Activated naive CD4-positive, alpha-beta T cell treated with anti-CD3 and anti-CD28 coated beads for 36 hours (primary cell): Measurements from ENCODE around the gene OTUD7B. TPM values are rescaled to one million over a fixed set of nuclear protein-coding genes. Genes with fewer than 3 reads are reported as not detected.
"Not testable (repeated sequence)": the region's sequence is repeated elsewhere in the genome, so short reads cannot be mapped to it uniquely, and the experiment has no call there.

Source experiments
- CTCF ChIA-PET: fragments of 350-600 bp; sonication (Branson Sonifier 250); formaldehyde crosslinking; loops from one replicate; lab custom pipeline; 2021; ENCODE audit warnings: antibody characterized with exemption; lab: Charles Lee
- DNase-seq: peaks from one replicate; pipeline ENCODE4 v3.0.0-alpha.2; 2020
- H3K27ac Mint-ChIP-seq: one replicate; pipeline ENCODE4 v1.8.0; 2021; ENCODE audit warnings: mild to moderate bottlenecking, mixed read lengths
- H3K27me3 Mint-ChIP-seq: one replicate; pipeline ENCODE4 v1.8.0; 2021; ENCODE audit warnings: low read depth, mixed read lengths
- H3K36me3 Mint-ChIP-seq: one replicate; pipeline ENCODE4 v1.8.0; 2021; ENCODE audit warnings: low read depth, mixed read lengths
- H3K4me1 Mint-ChIP-seq: one replicate; pipeline ENCODE4 v1.8.0; 2021; ENCODE audit warnings: low read depth, mixed read lengths
- H3K4me3 Mint-ChIP-seq: one replicate; pipeline ENCODE4 v1.8.0; 2021; ENCODE audit warnings: mild to moderate bottlenecking, moderate library complexity, mixed read lengths
- H3K9me3 Mint-ChIP-seq: one replicate; pipeline ENCODE4 v1.8.0; 2021; ENCODE audit warnings: mixed read lengths
- intact Hi-C: fragments of 100-400 bp; cut with micrococcal nuclease; formaldehyde crosslinking; loops from one replicate; pipeline ENCODE4 v1.15.1; 2023
- total RNA-seq, 2 experiments: library from RNA; stranded (reverse); gene quantifications; one replicate each; pipeline ENCODE4 v1.2.3, GENCODE V29; 2021

The OTUD7B gene
- total RNA-seq, 2 experiments from 2014 or later: 10.9 to 11.0 TPM

DNA sequence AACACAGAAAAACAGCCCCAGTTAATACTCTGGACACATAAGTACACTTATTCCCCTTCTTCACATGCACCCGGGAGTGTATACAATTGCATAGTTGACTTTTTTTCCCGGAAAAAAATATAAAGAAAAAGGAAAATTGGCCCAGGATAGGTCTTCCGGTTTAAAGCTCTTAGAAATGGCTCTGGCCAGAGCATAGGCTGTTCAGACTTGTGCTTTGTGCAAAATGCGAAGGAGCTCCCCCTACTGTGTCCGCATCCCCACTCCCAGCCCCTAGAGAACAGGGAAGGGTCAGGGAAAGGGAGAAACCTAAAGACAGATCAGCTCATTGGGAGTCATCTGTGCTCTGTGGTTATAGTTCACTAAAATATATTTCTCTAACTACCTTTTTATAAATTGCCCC lies 68.3 kb downstream of the OTUD7B start:
- DNase-seq: no peak
- H3K9me3 Mint-ChIP-seq: no peaks in the 10 kb centered on the region
- H3K4me1 Mint-ChIP-seq: peaks cover 32% of the 10 kb centered on the region
- H3K4me3 Mint-ChIP-seq: no peak overlapping the region
- no peaks in the 10 kb centered on the region for H3K27me3 Mint-ChIP-seq
- intact Hi-C loops: no loop called here
- peaks cover 22% of the 10 kb centered on the region for H3K36me3 Mint-ChIP-seq
- CTCF ChIA-PET: no interaction called here
- no peak overlapping the region for H3K27ac Mint-ChIP-seq

DNA sequence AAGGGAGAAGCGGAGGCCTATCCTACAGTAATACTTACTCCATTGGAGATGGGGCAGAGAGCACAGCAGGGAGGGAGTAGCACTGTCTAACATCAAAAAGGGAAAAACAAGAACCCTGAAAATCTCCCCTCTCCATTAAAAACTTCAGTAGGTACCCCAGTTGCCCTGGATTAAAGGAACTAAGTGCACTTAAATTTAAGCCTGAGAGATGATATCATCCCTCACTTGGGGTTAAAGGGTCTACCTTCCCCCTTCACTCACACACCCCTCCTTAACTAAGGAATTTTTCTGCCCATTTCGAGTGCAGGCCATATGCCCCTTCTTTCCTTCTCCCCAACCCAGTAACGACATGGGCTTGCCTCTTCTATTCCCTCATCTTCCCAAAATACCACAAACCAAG lies 70.1 kb downstream of the OTUD7B start:
- Mint-ChIP-seq H3K9me3 (no peaks in the 10 kb centered on the region), H3K4me1 (peaks cover 41% of the 10 kb centered on the region), H3K36me3 (peaks cover 15% of the 10 kb centered on the region), H3K27me3 (no peaks in the 10 kb centered on the region), H3K27ac (no peak overlapping the region), H3K4me3 (no peak overlapping the region)
- intact Hi-C loops: no loop called here
- no peak for DNase-seq
- CTCF ChIA-PET: no interaction called here

- H3K9me3 Mint-ChIP-seq, DNase-seq, H3K4me3 Mint-ChIP-seq, H3K36me3 Mint-ChIP-seq, H3K27me3 Mint-ChIP-seq: not testable (repeated sequence)
- peaks cover 41% of the 10 kb centered on the region for H3K4me1 Mint-ChIP-seq
- CTCF ChIA-PET: interaction anchor here (0.6 to 1.6 kb wide), 4 partner anchors 24 to 247 kb away, joined by 3 to 4 read pairs (median 4); a partner anchor contains a TSS
- intact Hi-C loops: loop anchor here (1.0 kb wide), 2 partner anchors 11 to 50 kb away; partner anchors contain the start of gene SF3B4
- H3K27ac Mint-ChIP-seq: peak overlapping the region; percentile 87
These were observed 71.9 kb downstream of the OTUD7B start for GRCh38 chr1:149938668-149939003.

DNA sequence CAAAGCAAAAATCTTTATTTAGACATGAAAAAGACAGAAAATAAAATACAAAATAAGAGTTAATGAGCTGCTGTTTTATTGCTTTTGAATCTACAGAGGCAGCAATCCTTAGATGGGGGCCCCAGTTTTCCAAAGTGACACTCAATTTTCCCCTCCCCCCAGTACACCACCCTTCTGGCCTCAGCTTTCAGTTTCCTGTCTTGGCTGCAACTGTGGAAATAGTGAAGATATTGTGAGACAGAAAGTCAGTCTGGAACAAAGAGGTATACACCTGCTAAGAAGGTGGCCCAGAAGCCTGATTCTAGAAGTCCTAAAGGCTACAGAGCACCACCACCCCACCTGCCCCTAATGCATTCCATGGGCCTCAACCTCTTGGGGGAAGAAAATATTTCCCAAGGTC lies 72.8 kb downstream of the OTUD7B start:
- DNase-seq: peak; percentile 43
- intact Hi-C loops: no loop called here
- H3K4me1 Mint-ChIP-seq: peaks cover 41% of the 10 kb centered on the region
- CTCF ChIA-PET: interaction anchor here (1.6 kb wide), 1 partner anchor 25 kb away, joined by 4 read pairs; no protein-coding TSS in a partner anchor
- no peaks in the 10 kb centered on the region for H3K27me3 Mint-ChIP-seq
- no peaks in the 10 kb centered on the region for H3K36me3 Mint-ChIP-seq
- H3K9me3 Mint-ChIP-seq: no peaks in the 10 kb centered on the region
- H3K4me3 Mint-ChIP-seq: no peak overlapping the region
- H3K27ac Mint-ChIP-seq: peak overlapping the region; percentile 54

- DNase-seq: no peak
- H3K36me3 Mint-ChIP-seq: no peaks in the 10 kb centered on the region
- H3K4me3 Mint-ChIP-seq: no peak overlapping the region
- H3K27ac Mint-ChIP-seq: peak overlapping the region; percentile 54
- H3K27me3 Mint-ChIP-seq: no peaks in the 10 kb centered on the region
- CTCF ChIA-PET: no interaction called here
- intact Hi-C loops: no loop called here
- no peaks in the 10 kb centered on the region for H3K9me3 Mint-ChIP-seq
- peaks cover 41% of the 10 kb centered on the region for H3K4me1 Mint-ChIP-seq
These were observed 73.4 kb downstream of the OTUD7B start for GRCh38 chr1:149936992-149937705.

GRCh38 chr1:149936170-149936991 lies 74.1 kb downstream of the OTUD7B start, which contains the start of gene MTMR11:
Gene MTMR11 (minus strand): TSS chr1:149936879. CDS start chr1:149936647, 232 bp downstream.
- intact Hi-C loops: no loop called here
- DNase-seq: no peak
- CTCF ChIA-PET: no interaction called here
- Mint-ChIP-seq H3K36me3 (no peaks in the 10 kb centered on the region), H3K4me1 (peaks cover 46% of the 10 kb centered on the region), H3K9me3 (no peaks in the 10 kb centered on the region), H3K27ac (peak within 1 kb of the TSS; percentile 54), H3K4me3 (no peak within 1 kb of the TSS), H3K27me3 (no peaks in the 10 kb centered on the region)

GRCh38 chr1:149934356-149934755 lies 76.2 kb downstream of the OTUD7B start:
- Mint-ChIP-seq H3K27me3 (no peaks in the 10 kb centered on the region), H3K9me3 (no peaks in the 10 kb centered on the region), H3K4me1 (peaks cover 40% of the 10 kb centered on the region), H3K4me3 (no peak overlapping the region), H3K36me3 (no peaks in the 10 kb centered on the region), H3K27ac (no peak overlapping the region)
- CTCF ChIA-PET: no interaction called here
- no peak for DNase-seq
- intact Hi-C loops: no loop called here

GRCh38 chr1:149933208-149933607 lies 77.3 kb downstream of the OTUD7B start:
- H3K27ac Mint-ChIP-seq: no peak overlapping the region
- H3K4me3 Mint-ChIP-seq: no peak overlapping the region
- H3K4me1 Mint-ChIP-seq: peaks cover 39% of the 10 kb centered on the region
- no peak for DNase-seq
- no peaks in the 10 kb centered on the region for H3K9me3 Mint-ChIP-seq
- no peaks in the 10 kb centered on the region for H3K27me3 Mint-ChIP-seq
- intact Hi-C loops: no loop called here
- H3K36me3 Mint-ChIP-seq: no peaks in the 10 kb centered on the region
- CTCF ChIA-PET: interaction anchor here (0.6 kb wide), 1 partner anchor 116 kb away, joined by 3 read pairs; no protein-coding TSS in a partner anchor

DNA sequence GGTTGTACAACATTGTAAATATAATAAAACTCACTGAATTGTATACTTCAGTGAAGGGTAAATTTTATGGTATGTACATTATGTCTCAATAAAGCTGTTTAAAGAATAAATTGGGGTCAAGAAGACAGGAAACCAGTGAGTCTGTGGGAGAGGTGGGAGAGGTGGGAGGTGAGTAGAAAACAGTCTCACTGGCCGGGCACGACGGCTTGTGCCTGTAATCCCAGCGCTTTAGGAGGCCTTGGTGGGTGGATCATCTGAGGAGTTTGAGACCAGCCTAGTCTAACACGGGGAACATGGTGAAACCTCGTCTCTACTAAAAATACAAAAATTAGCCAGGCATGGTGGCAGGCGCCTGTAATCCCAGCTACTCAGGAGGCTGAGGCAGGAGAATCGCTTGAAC lies 78.1 kb downstream of the OTUD7B start:
- Mint-ChIP-seq H3K4me3 (no peak overlapping the region), H3K36me3 (no peaks in the 10 kb centered on the region), H3K27me3 (no peaks in the 10 kb centered on the region), H3K27ac (no peak overlapping the region), H3K9me3 (no peaks in the 10 kb centered on the region), H3K4me1 (peaks cover 32% of the 10 kb centered on the region)
- no peak for DNase-seq
- intact Hi-C loops: no loop called here
- CTCF ChIA-PET: no interaction called here

DNA sequence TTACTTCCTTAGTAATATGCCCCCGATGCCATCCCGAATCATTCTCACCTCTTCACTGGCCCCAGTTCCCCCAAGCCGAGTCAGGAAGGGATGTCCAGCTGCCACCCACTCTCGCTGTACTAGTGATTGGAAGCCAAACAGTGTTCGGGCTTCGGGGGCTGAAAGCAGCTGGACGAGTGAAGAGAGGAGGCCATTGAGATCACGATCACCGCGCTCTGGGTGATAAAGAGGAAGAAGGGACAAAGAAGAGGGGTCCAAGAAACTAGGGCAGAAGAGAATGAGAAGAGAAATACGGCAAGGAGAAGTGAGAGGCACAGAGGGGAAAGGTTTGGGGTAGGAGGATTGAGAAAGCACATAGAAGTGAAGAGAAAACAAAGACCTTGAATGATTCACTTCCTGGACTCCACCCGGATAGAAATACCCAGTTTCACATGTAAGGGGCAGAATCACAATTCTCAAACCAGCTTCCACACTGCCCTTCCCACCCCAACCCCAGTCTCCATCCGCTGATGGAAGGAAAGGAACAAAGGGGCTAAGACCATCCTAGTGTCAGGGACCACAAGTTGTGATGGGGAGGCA lies 79.2 kb downstream of the OTUD7B start:
- no peaks in the 10 kb centered on the region for H3K9me3 Mint-ChIP-seq
- H3K27ac Mint-ChIP-seq: no peak overlapping the region
- no peaks in the 10 kb centered on the region for H3K27me3 Mint-ChIP-seq
- no peak for DNase-seq
- intact Hi-C loops: no loop called here
- CTCF ChIA-PET: no interaction called here
- H3K4me3 Mint-ChIP-seq: no peak overlapping the region
- H3K4me1 Mint-ChIP-seq: peaks cover 24% of the 10 kb centered on the region
- peaks cover 7% of the 10 kb centered on the region for H3K36me3 Mint-ChIP-seq

DNA sequence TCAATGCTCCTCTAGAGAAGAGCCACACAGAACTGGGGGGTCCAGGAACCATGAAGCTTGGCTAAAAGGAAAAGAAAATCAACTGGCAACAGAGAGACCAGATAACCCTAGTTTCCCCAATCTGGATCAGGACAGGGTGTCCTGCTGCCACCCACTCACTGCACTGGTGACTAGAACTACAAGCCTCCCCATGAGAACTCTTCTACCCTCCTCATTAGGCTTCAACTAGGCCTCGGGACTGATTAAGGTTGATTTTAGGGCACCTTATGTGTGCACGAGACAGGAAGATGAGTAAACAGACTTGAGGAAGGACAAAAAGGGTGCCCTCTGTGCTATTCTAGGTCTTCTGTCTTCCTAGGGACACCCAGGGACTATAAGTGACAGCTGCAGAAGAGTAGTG lies 80.7 kb downstream of the OTUD7B start:
- no peak overlapping the region for H3K4me3 Mint-ChIP-seq
- DNase-seq: no peak
- CTCF ChIA-PET: no interaction called here
- H3K36me3 Mint-ChIP-seq: peaks cover 22% of the 10 kb centered on the region
- H3K9me3 Mint-ChIP-seq: no peaks in the 10 kb centered on the region
- H3K27ac Mint-ChIP-seq: no peak overlapping the region
- no peaks in the 10 kb centered on the region for H3K27me3 Mint-ChIP-seq
- intact Hi-C loops: no loop called here
- peaks cover 38% of the 10 kb centered on the region for H3K4me1 Mint-ChIP-seq

- Mint-ChIP-seq H3K27me3 (no peaks in the 10 kb centered on the region), H3K4me1 (peaks cover 45% of the 10 kb centered on the region), H3K9me3 (no peaks in the 10 kb centered on the region), H3K36me3 (peaks cover 34% of the 10 kb centered on the region), H3K27ac (peak overlapping the region; percentile 95), H3K4me3 (peak overlapping the region; percentile 99)
- intact Hi-C loops: loop anchor here (1.0 kb wide), 1 partner anchor 40 kb away; no protein-coding TSS in a partner anchor
- CTCF ChIA-PET: interaction anchor here (1.0 kb wide), 1 partner anchor 41 kb away, joined by 3 read pairs; a partner anchor contains a TSS
- no peak for DNase-seq
These were observed 82.2 kb downstream of the OTUD7B start for GRCh38 chr1:149928401-149928724.
